Ovary (tissue), 9 donors: Measurements from ENCODE around the gene SNCAIP. TPM values are rescaled to one million over a fixed set of nuclear protein-coding genes. Genes with fewer than 3 reads are reported as not detected.

Experiments used
- DNase-seq, 5 donors: peaks; one replicate each; pipeline ENCODE4 v3.0.0-alpha.2; 2019 to 2020
- H3K27ac ChIP-seq, 2 donors: fragments of 200-600 bp; one replicate each; pipeline versions ENCODE4 v1.5.1 to v1.8.0; 2019 to 2022
- H3K27me3 ChIP-seq: fragments of 200-600 bp; one replicate; pipeline ENCODE4 v1.8.0; 2022
- H3K36me3 ChIP-seq: fragments of 200-600 bp; sonication (generic); one replicate; pipeline ENCODE4 v1.5.1; 2019
- H3K4me1 ChIP-seq: one replicate; pipeline ENCODE4 v1.8.1; 2013; ENCODE audit warnings: mild to moderate bottlenecking, moderate library complexity; ENCODE audit not compliant: insufficient read depth
- H3K4me3 ChIP-seq: fragments of 200-600 bp; sonication (generic); one replicate; pipeline ENCODE4 v1.5.1; 2017
- H3K9me3 ChIP-seq, 2 donors: fragments of 200-600 bp in 1 of 2; sonication (generic) in 1 of 2; one replicate each; pipeline versions ENCODE4 v1.5.1 to v1.8.1; 2013 to 2019; ENCODE audit warnings: mild to moderate bottlenecking in 1 of 2, moderate library complexity in 1 of 2
- CTCF ChIP-seq, 3 donors: fragments of 450-650 bp in 2 of 3; fragments of 200-600 bp in 1 of 3; IDR thresholded peaks; one replicate each; pipeline versions ENCODE4 v1.5.1 to v1.8.0; 2016 to 2022; ENCODE audit warnings: antibody characterized with exemption in 3 of 3, mild to moderate bottlenecking in 1 of 3
- EP300 ChIP-seq: sonication (generic); formaldehyde crosslinking; IDR thresholded peaks from one replicate; pipeline ENCODE4 v1.6.1; 2017; ENCODE audit warnings: antibody characterized with exemption
- POLR2A ChIP-seq: fragments of 450-650 bp; IDR thresholded peaks from one replicate; pipeline ENCODE4 v1.6.1; 2017; ENCODE audit warnings: antibody characterized with exemption, mild to moderate bottlenecking, moderate library complexity
- WGBS, 3 donors: extraction: QIAGEN DNeasy Blood & Tissue Kit in 1 of 3; methylation state at CpG; one replicate each; pipeline versions ENCODE4 v1.1.5 to v1.1.7; 2013 to 2017; 5-methylcytosine and 5-hydroxymethylcytosine counted together
- intact Hi-C, 4 donors: fragments of 100-400 bp; cut with DNase I; formaldehyde crosslinking; loops; one replicate each; pipeline versions ENCODE4 v1.11.0 to v1.15.1; 2022 to 2023
- polyA plus RNA-seq, 2 donors: library from polyadenylated mRNA; stranded (reverse); fragments of 200-250 nt in 1 of 2; fragments of 350-450 nt in 1 of 2; fragmentation: Illumina TruSeq in 1 of 2; extraction: RNeasy Lipid Tissue Mini Kit (QIAGEN cat#74804) in 1 of 2; gene quantifications; one replicate each; pipeline ENCODE4 v1.2.3, GENCODE V29; 2013 to 2014
- total RNA-seq, 7 donors: library from RNA; depleted of rRNA in 2 of 7; stranded (reverse); fragments of >200 nt in 2 of 7; fragmentation: NEBNext Ultra II Directional in 3 of 7; extraction: Animal tissue kit (Norgen Biotek cat#: 25700) in 3 of 7; gene quantifications; one replicate each; pipeline versions ENCODE4 v1.1.0 to v1.2.4, GENCODE V29; 2016 to 2023
- donor health status: DM: no; HTN: no; CAD: no; lungs with moderate emphysema.
- donor health status: DM: no; HTN: no; CAD: no.
- donor health status: Bipolar disorder and iron deficiency.
- donor health status: DM: yes; HTN: yes; CAD: no.
- donor health status: DM: no; HTN: no; CAD: no.
- donor health status: DM: yes; HTN: yes; CAD: no.

SNCAIP gene
- total and polyA plus RNA-seq, 9 donors = 20.4 to 92.5 (median 46.9) TPM

- TF ChIP-seq CTCF (IDR thresholded peaks at IDR 0.05) (no peak), POLR2A (no peak), EP300 (no peak)
- intact Hi-C loops = no loop called here
These were observed 151.2 kb downstream of the SNCAIP start for GRCh38 chr5:122463221-122463620.

GRCh38 chr5:122464191-122464590 lies 152.2 kb downstream of the SNCAIP start:
- no peaks in the 10 kb centered on the region for H3K36me3 ChIP-seq
- 64 to 80% (median 77%) methylated on average over 2 of the region's 2 CpGs for WGBS, 3 donors
- H3K4me3 ChIP-seq = no peak overlapping the region
- TF ChIP-seq POLR2A (no peak), CTCF (IDR thresholded peaks at IDR 0.05) (no peak), EP300 (no peak)
- H3K27me3 ChIP-seq = no peaks in the 10 kb centered on the region
- intact Hi-C loops = no loop called here
- peaks cover 1% of the 10 kb centered on the region for H3K4me1 ChIP-seq
- peak overlapping the region in 1 of 2 donors; percentile 31 for H3K27ac ChIP-seq
- no peaks in the 10 kb centered on the region for H3K9me3 ChIP-seq
- DNase-seq = no peak

More at GRCh38 chr5:122463221-122463620, 151.2 kb downstream of the SNCAIP start:
- H3K4me1 ChIP-seq = peaks cover 1% of the 10 kb centered on the region
- no peaks in the 10 kb centered on the region for H3K9me3 ChIP-seq
- no peak overlapping the region for H3K4me3 ChIP-seq
- DNase-seq = no peak
- H3K27me3 ChIP-seq = no peaks in the 10 kb centered on the region
- H3K36me3 ChIP-seq = no peaks in the 10 kb centered on the region
- H3K27ac ChIP-seq = no peak overlapping the region
- 18 to 42% (median 33%) methylated on average over 1 of the region's 1 CpG for WGBS, 3 donors

GRCh38 chr5:122465031-122465577 lies 153.1 kb downstream of the SNCAIP start:
- TF ChIP-seq CTCF (IDR thresholded peaks at IDR 0.05) (no peak), EP300 (no peak), POLR2A (no peak)
- peaks cover 1% of the 10 kb centered on the region for H3K4me1 ChIP-seq
- H3K9me3 ChIP-seq = no peaks in the 10 kb centered on the region
- H3K27ac ChIP-seq = no peak overlapping the region
- no peaks in the 10 kb centered on the region for H3K36me3 ChIP-seq
- 68 to 77% (median 74%) methylated on average over 7 of the region's 7 CpGs for WGBS, 3 donors
- no peak overlapping the region for H3K4me3 ChIP-seq
- no peak for DNase-seq
- intact Hi-C loops = no loop called here
- no peaks in the 10 kb centered on the region for H3K27me3 ChIP-seq

GRCh38 chr5:122465994-122466393 lies 154.0 kb downstream of the SNCAIP start:
- no peak overlapping the region for H3K27ac ChIP-seq
- H3K9me3 ChIP-seq = no peaks in the 10 kb centered on the region
- 81 to 85% (median 83%) methylated on average over 4 of the region's 4 CpGs for WGBS, 3 donors
- DNase-seq = no peak
- no peaks in the 10 kb centered on the region for H3K27me3 ChIP-seq
- no peak overlapping the region for H3K4me3 ChIP-seq
- H3K4me1 ChIP-seq = peaks cover 3% of the 10 kb centered on the region
- H3K36me3 ChIP-seq = no peaks in the 10 kb centered on the region
- TF ChIP-seq CTCF (IDR thresholded peaks at IDR 0.05) = no peak
- no peak for TF ChIP-seq POLR2A
- no peak for TF ChIP-seq EP300
- intact Hi-C loops = no loop called here
